Glutamatergic neuron (in vitro differentiated cells): ENCODE results near the gene CXCL9. TPM values are rescaled to one million over a fixed set of nuclear protein-coding genes. Genes with fewer than 3 reads are reported as not detected.

Source experiments
- DNase-seq: peaks from one replicate; pipeline ENCODE4 v3.0.0; 2022
- H3K27ac Mint-ChIP-seq: one replicate; pipeline ENCODE4 v1.8.0; 2020; ENCODE audit warnings: mild to moderate bottlenecking, mixed read lengths, inconsistent platforms; ENCODE audit not compliant: unreplicated experiment
- H3K27me3 Mint-ChIP-seq: one replicate; pipeline ENCODE4 v1.8.0; 2020; ENCODE audit warnings: mild to moderate bottlenecking, moderate library complexity, mixed read lengths, inconsistent platforms; ENCODE audit not compliant: unreplicated experiment
- H3K36me3 Mint-ChIP-seq: one replicate; pipeline ENCODE4 v1.8.0; 2020; ENCODE audit warnings: mild to moderate bottlenecking, mixed read lengths, inconsistent platforms; ENCODE audit not compliant: unreplicated experiment
- H3K4me1 Mint-ChIP-seq: one replicate; pipeline ENCODE4 v1.8.0; 2020; ENCODE audit warnings: mild to moderate bottlenecking, low read depth, mixed read lengths, inconsistent platforms; ENCODE audit not compliant: unreplicated experiment
- H3K4me3 Mint-ChIP-seq: one replicate; pipeline ENCODE4 v1.8.0; 2020; ENCODE audit warnings: mild to moderate bottlenecking, mixed read lengths, inconsistent platforms; ENCODE audit not compliant: unreplicated experiment
- H3K9me3 Mint-ChIP-seq: one replicate; pipeline ENCODE4 v1.8.0; 2020; ENCODE audit warnings: mild to moderate bottlenecking, moderate library complexity, mixed read lengths, inconsistent platforms; ENCODE audit not compliant: unreplicated experiment
- CTCF ChIP-seq: fragments of 200-600 bp; sonication (generic); IDR thresholded peaks from one replicate; pipeline ENCODE4 v1.5.0; 2021; ENCODE audit not compliant: partially characterized antibody, unreplicated experiment
- total RNA-seq: library from RNA; stranded (reverse); fragmentation: NEBNext Ultra II Directional; extraction: Animal tissue kit (Norgen Biotek cat#: 25700); gene quantifications from one replicate; pipeline ENCODE4 v1.2.1, GENCODE V29; 2021; ENCODE audit not compliant: unreplicated experiment

The CXCL9 gene
- total RNA-seq, 1 donor from 2014 or later = not detected

GRCh38 chr4:76011018-76011670 lies 3.8 kb upstream of the CXCL9 start:
- no peak overlapping the region for H3K4me3 Mint-ChIP-seq
- TF ChIP-seq CTCF = no peak
- no peaks in the 10 kb centered on the region for H3K36me3 Mint-ChIP-seq
- H3K9me3 Mint-ChIP-seq = no peaks in the 10 kb centered on the region
- H3K4me1 Mint-ChIP-seq = no peaks in the 10 kb centered on the region
- DNase-seq = no peak
- H3K27me3 Mint-ChIP-seq = peaks cover 3% of the 10 kb centered on the region
- no peak overlapping the region for H3K27ac Mint-ChIP-seq

GRCh38 chr4:76010576-76010975 lies 3.3 kb upstream of the CXCL9 start:
- Mint-ChIP-seq H3K4me3 (no peak overlapping the region), H3K27me3 (peaks cover 3% of the 10 kb centered on the region), H3K27ac (no peak overlapping the region), H3K9me3 (no peaks in the 10 kb centered on the region), H3K36me3 (no peaks in the 10 kb centered on the region), H3K4me1 (no peaks in the 10 kb centered on the region)
- DNase-seq = no peak
- TF ChIP-seq CTCF = no peak

- H3K9me3 Mint-ChIP-seq = no peaks in the 10 kb centered on the region
- H3K4me1 Mint-ChIP-seq = no peaks in the 10 kb centered on the region
- H3K27ac Mint-ChIP-seq = no peak overlapping the region
- no peak overlapping the region for H3K4me3 Mint-ChIP-seq
- H3K27me3 Mint-ChIP-seq = peaks cover 3% of the 10 kb centered on the region
- H3K36me3 Mint-ChIP-seq = no peaks in the 10 kb centered on the region
- no peak for DNase-seq
- TF ChIP-seq CTCF = no peak
Measured at GRCh38 chr4:76009311-76009710, 2.0 kb upstream of the CXCL9 start.

GRCh38 chr4:76003620-76004019 lies 3.7 kb downstream of the CXCL9 start:
- Mint-ChIP-seq H3K36me3 (no peaks in the 10 kb centered on the region), H3K27ac (no peak overlapping the region), H3K4me3 (no peak overlapping the region), H3K4me1 (no peaks in the 10 kb centered on the region), H3K27me3 (no peaks in the 10 kb centered on the region), H3K9me3 (no peaks in the 10 kb centered on the region)
- TF ChIP-seq CTCF = no peak
- no peak for DNase-seq

- H3K9me3 Mint-ChIP-seq = no peaks in the 10 kb centered on the region
- no peak overlapping the region for H3K27ac Mint-ChIP-seq
Measured at GRCh38 chr4:76003035-76003434, 4.3 kb downstream of the CXCL9 start.

More at GRCh38 chr4:76003035-76003434, 4.3 kb downstream of the CXCL9 start:
- DNase-seq = no peak
- Mint-ChIP-seq H3K36me3 (no peaks in the 10 kb centered on the region), H3K27me3 (no peaks in the 10 kb centered on the region), H3K4me3 (no peak overlapping the region), H3K4me1 (no peaks in the 10 kb centered on the region)
- TF ChIP-seq CTCF = no peak
